ENCODE measurements around the gene C12orf57. TPM values are rescaled to one million over a fixed set of nuclear protein-coding genes. Genes with fewer than 3 reads are reported as not detected.

The C12orf57 gene
- total RNA-seq, 1 experiment from 2014 or later = 158 TPM

- no peak overlapping the region for H3K27ac Mint-ChIP-seq
- TF ChIP-seq SP1 (CRISPR knock-in tag; conservative IDR thresholded peaks at IDR 0.05) (no peak), RORB (CRISPR knock-in tag; IDR thresholded peaks at IDR 0.05) (no peak), MXD4 (CRISPR knock-in tag; IDR thresholded peaks at IDR 0.05; ENCODE audit: borderline replicate concordance) (no peak), IRF2 (CRISPR knock-in tag; IDR thresholded peaks at IDR 0.05; ENCODE audit: borderline replicate concordance, low read depth) (no peak), ATF6 (CRISPR knock-in tag; IDR thresholded peaks at IDR 0.05) (no peak), NFYB (CRISPR knock-in tag; conservative IDR thresholded peaks at IDR 0.05; ENCODE audit: low read depth) (no peak), CREB1 (CRISPR knock-in tag; IDR thresholded peaks at IDR 0.05) (no peak), SOX15 (CRISPR knock-in tag; IDR thresholded peaks at IDR 0.05) (no peak), ZNF425 (CRISPR knock-in tag; conservative IDR thresholded peaks at IDR 0.05) (no peak), ZNF416 (CRISPR knock-in tag; IDR thresholded peaks at IDR 0.05) (no peak)
- TF ChIP-seq, protein P1, sequence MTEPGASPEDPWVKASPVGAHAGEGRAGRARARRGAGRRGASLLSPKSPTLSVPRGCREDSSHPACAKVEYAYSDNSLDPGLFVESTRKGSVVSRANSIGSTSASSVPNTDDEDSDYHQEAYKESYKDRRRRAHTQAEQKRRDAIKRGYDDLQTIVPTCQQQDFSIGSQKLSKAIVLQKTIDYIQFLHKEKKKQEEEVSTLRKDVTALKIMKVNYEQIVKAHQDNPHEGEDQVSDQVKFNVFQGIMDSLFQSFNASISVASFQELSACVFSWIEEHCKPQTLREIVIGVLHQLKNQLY (CRISPR knock-in tag; IDR thresholded peaks at IDR 0.05) = no peak
- TF ChIP-seq, protein P2, sequence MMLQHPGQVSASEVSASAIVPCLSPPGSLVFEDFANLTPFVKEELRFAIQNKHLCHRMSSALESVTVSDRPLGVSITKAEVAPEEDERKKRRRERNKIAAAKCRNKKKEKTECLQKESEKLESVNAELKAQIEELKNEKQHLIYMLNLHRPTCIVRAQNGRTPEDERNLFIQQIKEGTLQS (CRISPR knock-in tag; conservative IDR thresholded peaks at IDR 0.05) = no peak
- TF ChIP-seq, protein P3, sequence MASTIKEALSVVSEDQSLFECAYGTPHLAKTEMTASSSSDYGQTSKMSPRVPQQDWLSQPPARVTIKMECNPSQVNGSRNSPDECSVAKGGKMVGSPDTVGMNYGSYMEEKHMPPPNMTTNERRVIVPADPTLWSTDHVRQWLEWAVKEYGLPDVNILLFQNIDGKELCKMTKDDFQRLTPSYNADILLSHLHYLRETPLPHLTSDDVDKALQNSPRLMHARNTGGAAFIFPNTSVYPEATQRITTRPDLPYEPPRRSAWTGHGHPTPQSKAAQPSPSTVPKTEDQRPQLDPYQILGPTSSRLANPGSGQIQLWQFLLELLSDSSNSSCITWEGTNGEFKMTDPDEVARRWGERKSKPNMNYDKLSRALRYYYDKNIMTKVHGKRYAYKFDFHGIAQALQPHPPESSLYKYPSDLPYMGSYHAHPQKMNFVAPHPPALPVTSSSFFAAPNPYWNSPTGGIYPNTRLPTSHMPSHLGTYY (CRISPR knock-in tag; IDR thresholded peaks at IDR 0.05) = no peak
- TF ChIP-seq, protein P4, sequence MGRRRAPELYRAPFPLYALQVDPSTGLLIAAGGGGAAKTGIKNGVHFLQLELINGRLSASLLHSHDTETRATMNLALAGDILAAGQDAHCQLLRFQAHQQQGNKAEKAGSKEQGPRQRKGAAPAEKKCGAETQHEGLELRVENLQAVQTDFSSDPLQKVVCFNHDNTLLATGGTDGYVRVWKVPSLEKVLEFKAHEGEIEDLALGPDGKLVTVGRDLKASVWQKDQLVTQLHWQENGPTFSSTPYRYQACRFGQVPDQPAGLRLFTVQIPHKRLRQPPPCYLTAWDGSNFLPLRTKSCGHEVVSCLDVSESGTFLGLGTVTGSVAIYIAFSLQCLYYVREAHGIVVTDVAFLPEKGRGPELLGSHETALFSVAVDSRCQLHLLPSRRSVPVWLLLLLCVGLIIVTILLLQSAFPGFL (CRISPR knock-in tag; IDR thresholded peaks at IDR 0.05; ENCODE audit: borderline replicate concordance) = no peak
- TF ChIP-seq, protein P5, sequence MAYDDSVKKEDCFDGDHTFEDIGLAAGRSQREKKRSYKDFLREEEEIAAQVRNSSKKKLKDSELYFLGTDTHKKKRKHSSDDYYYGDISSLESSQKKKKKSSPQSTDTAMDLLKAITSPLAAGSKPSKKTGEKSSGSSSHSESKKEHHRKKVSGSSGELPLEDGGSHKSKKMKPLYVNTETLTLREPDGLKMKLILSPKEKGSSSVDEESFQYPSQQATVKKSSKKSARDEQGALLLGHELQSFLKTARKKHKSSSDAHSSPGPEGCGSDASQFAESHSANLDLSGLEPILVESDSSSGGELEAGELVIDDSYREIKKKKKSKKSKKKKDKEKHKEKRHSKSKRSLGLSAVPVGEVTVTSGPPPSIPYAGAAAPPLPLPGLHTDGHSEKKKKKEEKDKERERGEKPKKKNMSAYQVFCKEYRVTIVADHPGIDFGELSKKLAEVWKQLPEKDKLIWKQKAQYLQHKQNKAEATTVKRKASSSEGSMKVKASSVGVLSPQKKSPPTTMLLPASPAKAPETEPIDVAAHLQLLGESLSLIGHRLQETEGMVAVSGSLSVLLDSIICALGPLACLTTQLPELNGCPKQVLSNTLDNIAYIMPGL (CRISPR knock-in tag; IDR thresholded peaks at IDR 0.05) = no peak
- TF ChIP-seq, protein P6, sequence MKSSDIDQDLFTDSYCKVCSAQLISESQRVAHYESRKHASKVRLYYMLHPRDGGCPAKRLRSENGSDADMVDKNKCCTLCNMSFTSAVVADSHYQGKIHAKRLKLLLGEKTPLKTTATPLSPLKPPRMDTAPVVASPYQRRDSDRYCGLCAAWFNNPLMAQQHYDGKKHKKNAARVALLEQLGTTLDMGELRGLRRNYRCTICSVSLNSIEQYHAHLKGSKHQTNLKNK (CRISPR knock-in tag; IDR thresholded peaks at IDR 0.05) = no peak
These were observed 23.9 kb downstream of the C12orf57 start for GRCh38 chr12:6967651-6968100.

More at GRCh38 chr12:6967651-6968100, 23.9 kb downstream of the C12orf57 start:
- no peak overlapping the region for H3K4me3 Mint-ChIP-seq
- peaks cover 51% of the 10 kb centered on the region for H3K36me3 Mint-ChIP-seq
- ATAC-seq = no peak
- H3K27me3 Mint-ChIP-seq (ENCODE audit: low read depth) = no peaks in the 10 kb centered on the region
- CTCF ChIA-PET = interaction anchor here (0.6 kb wide), 1 partner anchor 177 kb away, joined by 3 read pairs; no protein-coding TSS in a partner anchor
- peaks cover 47% of the 10 kb centered on the region for H3K4me1 Mint-ChIP-seq
- DNase-seq (ENCODE audit: low spot score) = no peak
- H3K9me3 Mint-ChIP-seq = no peaks in the 10 kb centered on the region
- POLR2A ChIA-PET = no interaction called here
